GM18499 (cell line): ENCODE measurements around the gene C22orf42.
"Not testable (repeated sequence)": the region's sequence is repeated elsewhere in the genome, so short reads cannot be mapped to it uniquely, and the experiment has no call there.

ENCODE experiments used
- ATAC-seq: cut with Tn5 transposase; IDR thresholded peaks from one replicate; pipeline ENCODE4 v1.9.1; 2021; ENCODE audit warnings: moderate number of reproducible peaks; ENCODE audit not compliant: insufficient read depth, unreplicated experiment

Gene C22orf42

GRCh38 chr22:32191021-32191420, 31.9 kb upstream of the C22orf42 start:
- not testable (repeated sequence) for ATAC-seq

- no peak for ATAC-seq
Observed at GRCh38 chr22:32185821-32186220, 26.7 kb upstream of the C22orf42 start.

- ATAC-seq, result no peak
Observed at GRCh38 chr22:32183625-32184024, 24.5 kb upstream of the C22orf42 start.

- ATAC-seq, result no peak
Observed at GRCh38 chr22:32181043-32181442, 21.9 kb upstream of the C22orf42 start.

- ATAC-seq, result no peak
Observed at GRCh38 chr22:32177221-32177765, 18.2 kb upstream of the C22orf42 start.

GRCh38 chr22:32175683-32176644, 16.9 kb upstream of the C22orf42 start:
- no peak for ATAC-seq

- no peak for ATAC-seq
Observed at GRCh38 chr22:32175115-32175514, 16.0 kb upstream of the C22orf42 start.

GRCh38 chr22:32165681-32166080, 6.6 kb upstream of the C22orf42 start:
- ATAC-seq, result no peak

- ATAC-seq, result no peak
Observed at GRCh38 chr22:32164075-32164860, 5.2 kb upstream of the C22orf42 start.

- not testable (repeated sequence) for ATAC-seq
Observed at GRCh38 chr22:32160411-32160810, 1.3 kb upstream of the C22orf42 start.

GRCh38 chr22:32157632-32158031, 1.5 kb downstream of the C22orf42 start:
- not testable (repeated sequence) for ATAC-seq

- not testable (repeated sequence) for ATAC-seq
Observed at GRCh38 chr22:32154727-32155126, 4.4 kb downstream of the C22orf42 start.

- not testable (repeated sequence) for ATAC-seq
Observed at GRCh38 chr22:32151641-32152040, 7.5 kb downstream of the C22orf42 start.

- not testable (repeated sequence) for ATAC-seq
Observed at GRCh38 chr22:32150647-32151046, 8.5 kb downstream of the C22orf42 start.

GRCh38 chr22:32148372-32148771, 10.7 kb downstream of the C22orf42 start:
- not testable (repeated sequence) for ATAC-seq

GRCh38 chr22:32147128-32147527, 12.0 kb downstream of the C22orf42 start:
- not testable (repeated sequence) for ATAC-seq

- no peak for ATAC-seq
Observed at GRCh38 chr22:32144496-32145274, 14.4 kb downstream of the C22orf42 start.

- no peak for ATAC-seq
Observed at GRCh38 chr22:32142600-32142999, 16.5 kb downstream of the C22orf42 start.

GRCh38 chr22:32140688-32141087, 18.4 kb downstream of the C22orf42 start:
- ATAC-seq, result not testable (repeated sequence)

- ATAC-seq, result not testable (repeated sequence)
Observed at GRCh38 chr22:32138576-32138975, 20.5 kb downstream of the C22orf42 start.
